ENCODE measurements around the gene BTBD17. TPM values are rescaled to one million over a fixed set of nuclear protein-coding genes. Genes with fewer than 3 reads are reported as not detected.

BTBD17 gene
- total and polyA plus RNA-seq, 2 of the 8 experiments (the other 6 are each of a cell fraction or from before 2014, with no cell fraction given): 7.0 to 14.8 TPM

DNA sequence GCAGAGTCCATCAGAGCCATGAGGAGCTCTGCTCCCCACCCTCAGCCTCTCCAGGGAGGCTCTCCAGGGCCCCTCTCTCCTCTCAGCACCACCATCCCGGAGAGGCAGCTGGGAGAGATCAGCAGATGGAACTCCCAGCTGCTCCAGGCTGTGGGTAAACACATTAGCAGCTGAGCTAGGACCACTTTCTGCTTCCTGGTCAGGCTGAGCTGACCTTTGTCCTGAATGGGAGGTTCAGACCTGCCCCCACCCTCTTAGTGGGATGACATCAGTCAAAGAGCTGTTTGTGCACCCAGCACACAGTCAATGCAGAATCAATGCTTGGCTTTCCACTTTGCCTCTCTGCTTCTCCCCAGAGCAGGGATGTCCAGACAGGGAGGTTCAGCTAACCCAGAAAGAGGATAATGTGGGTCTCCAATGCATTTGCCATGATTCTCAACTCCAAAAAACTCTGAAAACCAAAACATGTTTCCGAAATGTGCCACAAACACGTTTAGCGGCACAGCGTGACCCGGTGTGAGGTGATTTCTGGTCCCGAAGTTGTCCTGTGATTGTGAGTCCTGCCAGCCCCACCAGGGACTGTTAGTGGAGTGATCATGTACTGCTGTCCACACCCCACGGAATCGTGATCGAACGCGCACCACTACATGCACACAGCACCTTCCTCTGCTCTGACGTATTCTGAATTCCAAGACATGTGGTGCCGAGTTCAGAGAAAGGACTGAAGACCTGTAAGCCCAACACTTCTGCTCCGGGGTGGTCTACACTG lies 12.4 kb upstream of the BTBD17 start (continued):
- TF ChIP-seq ZNF274 (IDR thresholded peaks at IDR 0.05; ENCODE audit: borderline replicate concordance, extremely low read depth, low read length): no peak
- TF ChIP-seq, protein P1, sequence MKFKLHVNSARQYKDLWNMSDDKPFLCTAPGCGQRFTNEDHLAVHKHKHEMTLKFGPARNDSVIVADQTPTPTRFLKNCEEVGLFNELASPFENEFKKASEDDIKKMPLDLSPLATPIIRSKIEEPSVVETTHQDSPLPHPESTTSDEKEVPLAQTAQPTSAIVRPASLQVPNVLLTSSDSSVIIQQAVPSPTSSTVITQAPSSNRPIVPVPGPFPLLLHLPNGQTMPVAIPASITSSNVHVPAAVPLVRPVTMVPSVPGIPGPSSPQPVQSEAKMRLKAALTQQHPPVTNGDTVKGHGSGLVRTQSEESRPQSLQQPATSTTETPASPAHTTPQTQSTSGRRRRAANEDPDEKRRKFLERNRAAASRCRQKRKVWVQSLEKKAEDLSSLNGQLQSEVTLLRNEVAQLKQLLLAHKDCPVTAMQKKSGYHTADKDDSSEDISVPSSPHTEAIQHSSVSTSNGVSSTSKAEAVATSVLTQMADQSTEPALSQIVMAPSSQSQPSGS (IDR thresholded peaks at IDR 0.05; ENCODE audit: low read length): no peak
- TF ChIP-seq BACH1 (IDR thresholded peaks at IDR 0.05; ENCODE audit: low read length): no peak
- TF ChIP-seq ASH2L (IDR thresholded peaks at IDR 0.05; ENCODE audit: low read length): no peak
